Stimulated activated CD4-positive, alpha-beta T cell treated with anti-CD3 and anti-CD28 coated beads, Interleukin-1b, Interleukin-23, amount 100 ng/mL, for 48 hours (primary cell): ENCODE measurements around the gene ZNF892.
"Not testable (repeated sequence)": the region's sequence is repeated elsewhere in the genome, so short reads cannot be mapped to it uniquely, and the experiment has no call there.

Experiments used
- DNase-seq: peaks from one replicate; pipeline ENCODE4 v3.0.0-alpha.2; 2020

Gene ZNF892

DNA sequence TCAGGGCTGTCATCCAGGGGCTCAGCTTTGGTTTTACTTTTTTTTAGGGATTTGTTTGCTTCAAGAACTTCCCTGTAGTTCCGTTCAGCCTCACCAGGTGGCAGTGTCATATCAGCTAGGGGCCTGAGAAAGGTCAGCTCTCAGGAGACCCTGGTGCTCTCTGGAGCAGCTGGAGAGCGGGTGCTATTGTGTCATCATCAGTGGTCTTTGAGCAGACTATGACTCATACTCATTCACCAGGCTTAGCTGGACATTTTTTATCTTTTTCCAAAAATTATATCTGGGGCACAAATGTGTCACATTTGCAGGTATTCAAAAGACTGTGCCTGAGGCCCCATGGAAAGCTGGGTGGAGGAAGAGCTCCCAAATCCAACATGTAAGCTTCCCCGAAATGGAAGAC lies 24.4 kb downstream of the ZNF892 start:
- DNase-seq = peak; percentile 22

- DNase-seq = no peak
Observed at GRCh38 chr2:95232232-95232631, 24.9 kb downstream of the ZNF892 start.

GRCh38 chr2:95234286-95234785 lies 27.0 kb downstream of the ZNF892 start:
- DNase-seq = no peak

DNA sequence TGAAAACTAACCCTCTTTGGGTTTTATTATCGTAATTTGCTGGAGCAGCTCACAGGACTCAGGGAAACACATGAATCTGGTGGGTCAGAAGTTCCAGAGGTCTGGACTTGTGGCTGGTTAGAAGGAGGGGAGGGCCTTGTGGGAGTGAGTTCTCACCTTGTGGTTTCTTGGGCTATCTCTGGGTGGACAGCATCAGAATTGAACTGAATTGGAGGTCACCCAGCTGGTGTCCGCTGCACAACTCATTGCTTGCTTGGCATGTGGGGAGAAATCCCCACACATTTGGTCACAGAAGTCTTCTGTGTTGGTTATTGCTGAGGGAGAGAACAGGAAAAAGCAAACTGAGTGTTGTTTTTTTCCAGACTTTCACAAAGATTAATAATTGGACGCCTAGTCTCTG lies 27.5 kb downstream of the ZNF892 start:
- no peak for DNase-seq

- no peak for DNase-seq
Observed at GRCh38 chr2:95238131-95238530, 30.8 kb downstream of the ZNF892 start.

- DNase-seq = no peak
Observed at GRCh38 chr2:95240091-95240490, 32.8 kb downstream of the ZNF892 start.

DNA sequence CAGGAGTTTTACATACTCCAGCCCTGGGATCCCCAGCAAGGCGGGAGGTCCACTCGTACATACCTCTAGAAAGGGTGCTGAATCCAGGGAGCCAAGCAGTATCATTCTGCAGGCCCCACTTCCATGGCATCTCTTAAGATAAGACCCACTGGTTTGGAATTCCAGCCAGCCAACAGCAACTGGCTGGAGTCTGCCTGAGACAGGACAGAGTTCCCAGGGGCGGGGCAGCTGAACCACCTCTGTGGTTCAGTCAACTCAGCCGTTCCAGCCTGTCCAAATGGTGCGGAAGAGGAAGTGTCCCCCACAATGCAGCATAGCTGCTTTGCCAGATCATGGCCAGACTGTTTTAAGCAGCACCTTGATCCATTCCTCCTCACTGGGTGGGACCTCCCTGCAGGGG lies 33.2 kb downstream of the ZNF892 start:
- no peak for DNase-seq

GRCh38 chr2:95242084-95242483 lies 34.8 kb downstream of the ZNF892 start:
- not testable (repeated sequence) for DNase-seq
